SK-N-SH treated with all-trans-retinoic acid at 6 μM for 48 hours (cell line): ENCODE data around the gene SOX13.
"Not testable (repeated sequence)": the region's sequence is repeated elsewhere in the genome, so short reads cannot be mapped to it uniquely, and the experiment has no call there.

Experiments
- ATAC-seq: fragments of 200-7000 bp; cut with Tn5 transposase; 3 replicates; pipeline ENCODE4 v1.9.1; 2020; ENCODE audit warnings: mild to moderate bottlenecking, moderate library complexity
- BACH2 ChIP-seq: fragments of 250-450 bp; sonication (Bioruptor Pico); IDR thresholded peaks from 2 replicates; pipeline ENCODE4 v1.9.0; 2021; ENCODE audit warnings: mild to moderate bottlenecking, borderline replicate concordance
- CSDC2 ChIP-seq: fragments of 250-450 bp; sonication (Bioruptor Pico); IDR thresholded peaks from 2 replicates; pipeline ENCODE4 v1.5.0; 2020; ENCODE audit warnings: mild to moderate bottlenecking, moderate library complexity
- ESRRG ChIP-seq: fragments of 250-450 bp; sonication (Bioruptor Pico); IDR thresholded peaks from 2 replicates; pipeline ENCODE4 v1.6.1; 2021; ENCODE audit warnings: mild to moderate bottlenecking
- GLIS3 ChIP-seq: fragments of 250-450 bp; sonication (Bioruptor Pico); IDR thresholded peaks from 2 replicates; pipeline ENCODE4 v1.5.0; 2020; ENCODE audit warnings: mild to moderate bottlenecking, moderate library complexity
- ISL1 ChIP-seq: fragments of 250-450 bp; sonication (Bioruptor Pico); IDR thresholded peaks from 2 replicates; pipeline ENCODE4 v2.1.2; 2022; ENCODE audit warnings: mild to moderate bottlenecking, moderate library complexity
- OSR1 ChIP-seq: fragments of 250-450 bp; sonication (Bioruptor Pico); IDR thresholded peaks from 2 replicates; pipeline ENCODE4 v1.8.0; 2022; ENCODE audit warnings: moderate library complexity, mild to moderate bottlenecking, inconsistent platforms
- PPARA ChIP-seq: fragments of 250-450 bp; sonication (Bioruptor Pico); IDR thresholded peaks from 2 replicates; pipeline ENCODE4 v1.5.0; 2020; ENCODE audit warnings: mild to moderate bottlenecking, borderline replicate concordance
- SNAI2 ChIP-seq: fragments of 250-450 bp; sonication (Bioruptor Pico); IDR thresholded peaks from 2 replicates; pipeline ENCODE4 v1.5.0; 2020; ENCODE audit warnings: mild to moderate bottlenecking, moderate library complexity
- TCF4 ChIP-seq: fragments of 250-450 bp; sonication (Bioruptor Pico); IDR thresholded peaks from 2 replicates; pipeline ENCODE4 v1.8.0; 2021; ENCODE audit warnings: mild to moderate bottlenecking, moderate library complexity, borderline replicate concordance
- TOX ChIP-seq: fragments of 250-450 bp; sonication (Bioruptor Pico); IDR thresholded peaks from 2 replicates; pipeline ENCODE4 v1.8.0; 2021; ENCODE audit warnings: mild to moderate bottlenecking, moderate library complexity, borderline replicate concordance
- ZFP3 ChIP-seq: fragments of 250-450 bp; sonication (Bioruptor Pico); IDR thresholded peaks from 2 replicates; pipeline ENCODE4 v1.5.0; 2020; ENCODE audit warnings: mild to moderate bottlenecking, moderate library complexity
- ZFP30 ChIP-seq: fragments of 450-650 bp; formaldehyde crosslinking; IDR thresholded peaks from 2 replicates; pipeline ENCODE4 v1.5.0; 2022; ENCODE audit warnings: mild to moderate bottlenecking, moderate library complexity
- ZNF565 ChIP-seq: fragments of 450-650 bp; formaldehyde crosslinking; conservative IDR thresholded peaks from 2 replicates; pipeline ENCODE4 v1.5.0; 2020; ENCODE audit warnings: low read depth, mild to moderate bottlenecking, moderate library complexity
- ZNF70 ChIP-seq: fragments of 450-650 bp; formaldehyde crosslinking; IDR thresholded peaks from 2 replicates; pipeline ENCODE4 v1.5.0; 2020; ENCODE audit warnings: mild to moderate bottlenecking, moderate library complexity
- ZNF8 ChIP-seq: fragments of 450-650 bp; formaldehyde crosslinking; IDR thresholded peaks from 2 replicates; pipeline ENCODE4 v1.5.0; 2020; ENCODE audit warnings: mild to moderate bottlenecking, moderate library complexity
- TF ChIP-seq, protein P1 (sequence below): fragments of 250-450 bp; sonication (Bioruptor Pico); IDR thresholded peaks from 2 replicates; pipeline ENCODE4 v1.8.0; 2020; ENCODE audit warnings: mild to moderate bottlenecking, moderate library complexity, borderline replicate concordance
- TF ChIP-seq, protein P2 (sequence below): fragments of 250-450 bp; sonication (Bioruptor Pico); IDR thresholded peaks from 2 replicates; pipeline ENCODE4 v1.5.0; 2020; ENCODE audit warnings: mild to moderate bottlenecking, moderate library complexity
- TF ChIP-seq, protein P3 (sequence below): fragments of 250-450 bp; sonication (Bioruptor Pico); IDR thresholded peaks from 2 replicates; pipeline ENCODE4 v1.5.1; 2020; ENCODE audit warnings: low read depth, mild to moderate bottlenecking, moderate library complexity

SOX13 gene

DNA sequence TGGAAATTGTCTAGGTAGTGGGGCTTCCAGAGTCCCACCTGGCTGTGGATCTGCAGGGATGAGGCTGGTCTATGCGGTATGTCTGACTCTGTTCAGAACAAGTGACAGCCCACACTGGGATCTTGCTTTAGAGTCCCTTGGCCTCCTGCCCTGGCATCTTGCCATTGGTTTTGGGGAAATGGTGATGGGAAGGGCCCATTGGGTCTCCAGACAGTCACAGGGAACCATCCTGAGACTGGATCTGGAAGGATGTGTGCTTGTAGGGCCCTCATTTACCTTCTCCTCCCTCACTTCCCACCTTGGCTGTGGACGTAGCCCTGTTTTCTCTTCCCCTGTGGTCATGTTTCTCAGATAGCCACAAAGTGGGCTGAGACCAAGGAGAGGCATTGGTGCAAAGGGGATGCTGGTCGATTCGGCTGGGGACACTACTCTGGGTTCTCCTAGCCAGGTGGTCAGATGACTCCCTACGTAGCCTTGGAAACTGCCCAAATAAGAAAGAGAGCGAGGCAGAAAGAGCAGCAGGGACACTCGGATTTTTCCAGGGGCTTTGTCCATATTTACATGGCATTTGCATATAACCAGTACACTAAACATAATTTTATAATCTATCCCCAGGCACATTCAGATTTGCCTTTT lies 15.1 kb downstream of the SOX13 start:
- no peak for ATAC-seq
- TF ChIP-seq BACH2 (CRISPR knock-in tag) (no peak), PPARA (no peak), ESRRG (CRISPR knock-in tag) (no peak), ZFP30 (CRISPR knock-in tag) (no peak), TCF4 (no peak), CSDC2 (no peak)

DNA sequence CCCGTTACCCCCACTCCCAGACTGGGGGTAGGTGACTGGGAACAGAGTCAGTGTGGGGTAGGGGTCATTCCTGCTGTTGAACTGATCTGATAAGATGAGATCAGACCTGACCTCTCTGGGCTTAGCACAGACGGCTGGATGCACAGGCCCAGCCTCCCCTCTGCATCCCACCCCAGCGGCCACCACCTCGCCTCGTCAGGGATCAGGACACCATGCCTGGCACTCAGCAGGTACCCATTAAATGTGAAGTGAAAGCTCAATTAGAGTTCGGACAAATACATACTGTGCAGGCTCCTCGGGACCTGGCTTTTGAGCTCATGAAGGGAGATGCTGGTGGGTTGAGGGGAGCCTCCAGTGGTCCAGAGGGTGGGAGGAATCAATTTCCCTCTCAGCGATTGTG lies 15.7 kb downstream of the SOX13 start:
- no peak for TF ChIP-seq GLIS3 (CRISPR knock-in tag)
- ATAC-seq = no peak

DNA sequence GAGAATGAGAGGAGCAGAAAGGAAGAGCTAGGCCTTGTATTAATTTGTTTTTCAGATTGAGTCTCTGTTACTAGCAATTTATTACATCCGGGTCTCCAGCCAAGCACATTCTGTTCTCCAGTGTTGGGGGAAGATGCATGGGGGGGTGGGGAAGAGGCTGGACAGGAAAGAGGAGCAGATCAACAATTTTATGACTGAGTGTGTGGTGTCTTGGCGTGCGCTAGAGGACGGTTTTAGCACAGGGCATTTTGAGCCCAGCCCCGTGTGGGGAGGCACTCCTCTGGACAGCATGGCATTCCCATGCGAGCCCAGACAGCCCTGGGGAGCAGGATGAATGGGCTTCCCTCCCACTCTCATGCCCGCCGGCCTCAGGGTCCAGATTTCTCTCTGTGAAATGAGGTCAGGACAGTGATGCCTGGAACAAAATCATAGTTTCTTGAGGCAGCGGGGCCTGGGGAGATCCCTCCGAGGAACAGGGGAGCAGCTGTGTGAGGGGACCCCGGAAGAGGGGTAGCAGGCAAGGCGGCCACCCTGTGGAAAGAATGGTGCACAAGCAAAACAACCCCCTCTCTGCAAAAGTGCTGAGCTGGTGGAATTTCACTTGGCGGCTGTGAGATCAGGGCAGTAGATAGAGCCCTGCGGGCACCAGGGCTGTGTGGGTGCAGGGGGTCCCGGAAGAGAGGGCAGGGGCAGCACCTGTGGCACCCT lies 16.3 kb downstream of the SOX13 start:
- no peak for ATAC-seq
- TF ChIP-seq ZNF565 (CRISPR knock-in tag) (no peak), TCF4 (no peak), OSR1 (CRISPR knock-in tag) (no peak), ISL1 (CRISPR knock-in tag) (no peak), SNAI2 (CRISPR knock-in tag) (no peak), BACH2 (CRISPR knock-in tag) (no peak), ZNF8 (CRISPR knock-in tag) (no peak), TOX (CRISPR knock-in tag) (no peak), GLIS3 (CRISPR knock-in tag) (no peak)
- TF ChIP-seq, protein P1, sequence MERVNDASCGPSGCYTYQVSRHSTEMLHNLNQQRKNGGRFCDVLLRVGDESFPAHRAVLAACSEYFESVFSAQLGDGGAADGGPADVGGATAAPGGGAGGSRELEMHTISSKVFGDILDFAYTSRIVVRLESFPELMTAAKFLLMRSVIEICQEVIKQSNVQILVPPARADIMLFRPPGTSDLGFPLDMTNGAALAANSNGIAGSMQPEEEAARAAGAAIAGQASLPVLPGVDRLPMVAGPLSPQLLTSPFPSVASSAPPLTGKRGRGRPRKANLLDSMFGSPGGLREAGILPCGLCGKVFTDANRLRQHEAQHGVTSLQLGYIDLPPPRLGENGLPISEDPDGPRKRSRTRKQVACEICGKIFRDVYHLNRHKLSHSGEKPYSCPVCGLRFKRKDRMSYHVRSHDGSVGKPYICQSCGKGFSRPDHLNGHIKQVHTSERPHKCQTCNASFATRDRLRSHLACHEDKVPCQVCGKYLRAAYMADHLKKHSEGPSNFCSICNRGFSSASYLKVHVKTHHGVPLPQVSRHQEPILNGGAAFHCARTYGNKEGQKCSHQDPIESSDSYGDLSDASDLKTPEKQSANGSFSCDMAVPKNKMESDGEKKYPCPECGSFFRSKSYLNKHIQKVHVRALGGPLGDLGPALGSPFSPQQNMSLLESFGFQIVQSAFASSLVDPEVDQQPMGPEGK (CRISPR knock-in tag) = no peak
- TF ChIP-seq, protein P2, sequence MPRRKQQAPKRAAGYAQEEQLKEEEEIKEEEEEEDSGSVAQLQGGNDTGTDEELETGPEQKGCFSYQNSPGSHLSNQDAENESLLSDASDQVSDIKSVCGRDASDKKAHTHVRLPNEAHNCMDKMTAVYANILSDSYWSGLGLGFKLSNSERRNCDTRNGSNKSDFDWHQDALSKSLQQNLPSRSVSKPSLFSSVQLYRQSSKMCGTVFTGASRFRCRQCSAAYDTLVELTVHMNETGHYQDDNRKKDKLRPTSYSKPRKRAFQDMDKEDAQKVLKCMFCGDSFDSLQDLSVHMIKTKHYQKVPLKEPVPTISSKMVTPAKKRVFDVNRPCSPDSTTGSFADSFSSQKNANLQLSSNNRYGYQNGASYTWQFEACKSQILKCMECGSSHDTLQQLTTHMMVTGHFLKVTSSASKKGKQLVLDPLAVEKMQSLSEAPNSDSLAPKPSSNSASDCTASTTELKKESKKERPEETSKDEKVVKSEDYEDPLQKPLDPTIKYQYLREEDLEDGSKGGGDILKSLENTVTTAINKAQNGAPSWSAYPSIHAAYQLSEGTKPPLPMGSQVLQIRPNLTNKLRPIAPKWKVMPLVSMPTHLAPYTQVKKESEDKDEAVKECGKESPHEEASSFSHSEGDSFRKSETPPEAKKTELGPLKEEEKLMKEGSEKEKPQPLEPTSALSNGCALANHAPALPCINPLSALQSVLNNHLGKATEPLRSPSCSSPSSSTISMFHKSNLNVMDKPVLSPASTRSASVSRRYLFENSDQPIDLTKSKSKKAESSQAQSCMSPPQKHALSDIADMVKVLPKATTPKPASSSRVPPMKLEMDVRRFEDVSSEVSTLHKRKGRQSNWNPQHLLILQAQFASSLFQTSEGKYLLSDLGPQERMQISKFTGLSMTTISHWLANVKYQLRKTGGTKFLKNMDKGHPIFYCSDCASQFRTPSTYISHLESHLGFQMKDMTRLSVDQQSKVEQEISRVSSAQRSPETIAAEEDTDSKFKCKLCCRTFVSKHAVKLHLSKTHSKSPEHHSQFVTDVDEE (CRISPR knock-in tag) = no peak

DNA sequence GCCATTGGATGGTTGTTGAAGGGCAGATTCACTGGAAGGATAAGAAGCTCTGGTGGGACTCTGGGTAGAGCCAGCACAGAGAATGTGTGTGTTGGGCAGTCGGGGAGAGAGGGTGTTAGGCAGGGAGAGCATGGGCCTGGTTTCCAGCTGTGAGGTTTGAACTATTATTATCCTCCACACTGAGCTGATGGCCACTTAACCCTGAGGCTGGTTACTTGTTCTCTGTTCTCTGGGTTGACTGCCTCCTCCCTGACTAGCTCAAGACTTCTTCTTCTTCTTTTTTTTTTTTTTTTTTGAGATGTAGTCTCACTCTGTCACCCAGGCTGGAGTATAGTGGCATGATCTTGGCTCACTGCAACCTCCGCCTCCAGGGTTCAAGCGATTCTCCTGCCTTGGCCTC lies 17.2 kb downstream of the SOX13 start:
- ATAC-seq = not testable (repeated sequence)

DNA sequence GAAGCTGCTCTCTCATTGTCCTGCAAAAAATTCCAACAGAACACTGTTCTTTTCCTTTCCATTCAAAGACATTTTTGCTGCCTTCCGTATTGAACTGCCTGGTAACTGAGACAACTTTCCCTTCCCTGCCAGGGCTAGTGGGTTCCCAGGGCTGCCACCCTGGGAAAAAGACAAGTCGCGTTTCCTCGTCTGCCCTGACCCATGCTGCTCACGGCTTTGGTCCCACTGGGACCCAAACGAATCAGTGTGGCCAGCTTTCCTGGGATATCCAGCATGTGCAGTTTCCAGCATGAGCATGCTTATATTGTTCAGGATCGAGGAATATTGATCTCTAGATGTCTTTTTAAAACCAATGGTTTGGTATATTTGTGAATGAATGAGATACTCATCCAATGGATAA lies 18.2 kb downstream of the SOX13 start:
- no peak for ATAC-seq
- no peak for TF ChIP-seq BACH2 (CRISPR knock-in tag)
- no peak for TF ChIP-seq TCF4
- TF ChIP-seq, protein P1 (CRISPR knock-in tag) = no peak
- no peak for TF ChIP-seq CSDC2
- no peak for TF ChIP-seq ZFP3 (CRISPR knock-in tag)
- no peak for TF ChIP-seq ZNF70
- TF ChIP-seq, protein P3, sequence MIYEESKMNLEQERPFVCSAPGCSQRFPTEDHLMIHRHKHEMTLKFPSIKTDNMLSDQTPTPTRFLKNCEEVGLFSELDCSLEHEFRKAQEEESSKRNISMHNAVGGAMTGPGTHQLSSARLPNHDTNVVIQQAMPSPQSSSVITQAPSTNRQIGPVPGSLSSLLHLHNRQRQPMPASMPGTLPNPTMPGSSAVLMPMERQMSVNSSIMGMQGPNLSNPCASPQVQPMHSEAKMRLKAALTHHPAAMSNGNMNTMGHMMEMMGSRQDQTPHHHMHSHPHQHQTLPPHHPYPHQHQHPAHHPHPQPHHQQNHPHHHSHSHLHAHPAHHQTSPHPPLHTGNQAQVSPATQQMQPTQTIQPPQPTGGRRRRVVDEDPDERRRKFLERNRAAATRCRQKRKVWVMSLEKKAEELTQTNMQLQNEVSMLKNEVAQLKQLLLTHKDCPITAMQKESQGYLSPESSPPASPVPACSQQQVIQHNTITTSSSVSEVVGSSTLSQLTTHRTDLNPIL = no peak
- no peak for TF ChIP-seq ZNF565 (CRISPR knock-in tag)
- TF ChIP-seq, protein P2 (CRISPR knock-in tag) = no peak
- no peak for TF ChIP-seq TOX (CRISPR knock-in tag)
